Epithelial cell of prostate (primary cell): ENCODE data around the gene PCK2.

Experiments used
- DNase-seq: peaks from one replicate; pipeline ENCODE4 v3.0.0-alpha.2; 2011; ENCODE audit warnings: low read depth, low spot score
- H3K27ac ChIP-seq: fragments of 450-650 bp; 2 replicates; pipeline ENCODE4 v1.5.1; 2017; ENCODE audit warnings: mild to moderate bottlenecking

PCK2 gene

DNA sequence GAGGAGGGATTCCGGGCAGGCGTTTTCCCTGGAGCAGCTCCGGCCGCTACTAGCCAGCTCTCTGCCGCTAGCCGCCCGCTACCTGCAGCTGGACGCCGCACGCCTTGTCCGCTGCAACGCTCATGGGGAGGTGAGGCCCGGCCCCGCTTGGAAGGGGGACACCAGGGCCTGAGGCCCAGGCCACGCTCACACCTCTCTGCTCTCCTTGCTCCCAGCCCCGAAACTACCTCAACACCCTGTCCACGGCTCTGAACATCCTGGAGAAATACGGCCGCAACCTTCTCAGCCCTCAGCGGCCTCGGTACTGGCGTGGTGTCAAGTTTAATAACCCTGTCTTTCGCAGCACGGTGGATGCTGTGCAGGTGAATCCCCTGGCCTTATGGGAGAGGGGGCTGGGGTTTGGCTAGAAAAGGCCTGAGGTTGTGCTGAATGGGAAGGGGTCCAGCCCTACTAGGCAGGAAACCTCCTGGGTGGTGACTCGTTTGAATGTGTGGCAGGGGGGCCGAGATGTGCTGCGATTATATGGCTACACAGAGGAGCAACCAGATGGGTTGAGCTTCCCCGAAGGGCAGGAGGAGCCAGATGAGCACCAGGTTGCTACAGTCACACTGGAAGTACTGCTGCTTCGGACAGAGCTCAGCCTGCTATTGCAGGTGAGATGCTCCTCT lies 53.8 kb downstream of the PCK2 start:
- no peak for DNase-seq
- H3K27ac ChIP-seq: peak overlapping the region; percentile 89

DNA sequence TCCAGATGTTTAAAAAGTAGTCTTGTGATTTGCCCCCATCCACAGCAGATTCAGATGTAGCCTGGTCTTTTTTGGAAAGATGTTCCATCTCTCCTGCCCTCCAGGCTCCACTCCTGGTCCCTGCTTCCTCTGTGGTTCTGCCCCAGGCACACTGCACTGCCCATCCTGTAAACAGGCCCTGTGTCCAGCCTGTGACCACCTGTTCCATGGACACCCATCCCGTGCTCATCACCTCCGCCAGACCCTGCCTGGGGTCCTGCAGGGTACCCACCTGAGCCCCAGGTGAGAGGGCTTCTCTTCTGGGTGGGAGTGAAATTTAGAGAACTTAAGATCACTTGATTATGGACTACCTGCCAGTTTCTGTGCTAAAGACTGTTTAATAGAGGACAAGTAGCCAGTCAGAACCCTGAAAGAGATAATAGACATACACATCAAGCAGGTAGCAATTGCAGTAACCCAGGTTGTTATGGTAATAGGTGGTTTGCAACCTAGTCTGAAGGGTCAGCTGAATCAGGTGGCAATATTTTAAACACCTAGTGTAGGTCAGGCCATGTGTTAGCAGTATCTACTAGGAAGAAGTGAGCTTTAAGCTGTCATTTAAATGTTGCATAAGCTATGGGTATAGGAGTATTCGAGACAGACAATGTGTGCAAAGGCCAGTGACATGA lies 55.3 kb downstream of the PCK2 start:
- DNase-seq: no peak
- H3K27ac ChIP-seq: no peak overlapping the region

DNA sequence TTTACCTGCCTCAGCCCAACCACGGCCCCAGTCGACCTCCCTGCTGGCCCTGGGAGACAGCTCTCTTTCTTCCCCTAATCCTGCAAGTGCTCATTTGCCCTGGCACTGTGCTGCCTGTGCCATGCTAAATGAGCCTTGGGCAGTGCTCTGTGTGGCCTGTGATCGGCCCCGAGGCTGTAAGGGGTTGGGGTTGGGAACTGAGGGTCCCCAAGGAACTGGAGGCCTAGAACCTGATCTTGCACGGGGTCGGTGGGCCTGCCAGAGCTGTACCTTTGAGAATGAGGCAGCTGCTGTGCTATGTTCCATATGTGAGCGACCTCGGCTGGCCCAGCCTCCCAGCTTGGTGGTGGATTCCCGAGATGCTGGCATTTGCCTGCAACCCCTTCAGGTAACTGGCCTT lies 56.0 kb downstream of the PCK2 start:
- H3K27ac ChIP-seq: no peak overlapping the region

DNA sequence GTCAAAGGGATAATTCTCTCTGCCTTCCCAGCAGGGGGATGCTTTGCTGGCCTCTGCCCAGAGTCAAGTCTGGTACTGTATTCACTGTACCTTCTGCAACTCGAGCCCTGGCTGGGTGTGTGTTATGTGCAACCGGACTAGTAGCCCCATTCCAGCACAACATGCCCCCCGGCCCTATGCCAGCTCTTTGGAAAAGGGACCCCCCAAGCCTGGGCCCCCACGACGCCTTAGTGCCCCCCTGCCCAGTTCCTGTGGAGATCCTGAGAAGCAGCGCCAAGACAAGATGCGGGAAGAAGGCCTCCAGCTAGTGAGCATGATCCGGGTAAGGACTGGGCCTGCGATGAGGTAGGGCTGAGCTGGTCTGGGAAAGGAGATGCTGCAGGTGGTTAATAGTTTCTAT lies 56.5 kb downstream of the PCK2 start:
- DNase-seq: no peak
- no peak overlapping the region for H3K27ac ChIP-seq

More for the DNA sequence above, 56.0 kb downstream of the PCK2 start:
- no peak for DNase-seq

DNA sequence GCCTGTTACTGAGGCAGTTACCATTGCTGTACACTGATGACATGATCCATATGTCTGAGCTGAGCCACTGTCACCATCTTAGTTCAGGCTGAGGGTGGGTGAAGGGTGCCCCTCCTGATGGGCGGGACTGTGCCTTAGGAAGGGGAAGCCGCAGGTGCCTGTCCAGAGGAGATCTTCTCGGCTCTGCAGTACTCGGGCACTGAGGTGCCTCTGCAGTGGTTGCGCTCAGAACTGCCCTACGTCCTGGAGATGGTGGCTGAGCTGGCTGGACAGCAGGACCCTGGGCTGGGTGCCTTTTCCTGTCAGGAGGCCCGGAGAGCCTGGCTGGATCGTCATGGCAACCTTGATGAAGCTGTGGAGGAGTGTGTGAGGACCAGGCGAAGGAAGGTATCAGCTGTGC lies 56.9 kb downstream of the PCK2 start:
- no peak overlapping the region for H3K27ac ChIP-seq
- no peak for DNase-seq

DNA sequence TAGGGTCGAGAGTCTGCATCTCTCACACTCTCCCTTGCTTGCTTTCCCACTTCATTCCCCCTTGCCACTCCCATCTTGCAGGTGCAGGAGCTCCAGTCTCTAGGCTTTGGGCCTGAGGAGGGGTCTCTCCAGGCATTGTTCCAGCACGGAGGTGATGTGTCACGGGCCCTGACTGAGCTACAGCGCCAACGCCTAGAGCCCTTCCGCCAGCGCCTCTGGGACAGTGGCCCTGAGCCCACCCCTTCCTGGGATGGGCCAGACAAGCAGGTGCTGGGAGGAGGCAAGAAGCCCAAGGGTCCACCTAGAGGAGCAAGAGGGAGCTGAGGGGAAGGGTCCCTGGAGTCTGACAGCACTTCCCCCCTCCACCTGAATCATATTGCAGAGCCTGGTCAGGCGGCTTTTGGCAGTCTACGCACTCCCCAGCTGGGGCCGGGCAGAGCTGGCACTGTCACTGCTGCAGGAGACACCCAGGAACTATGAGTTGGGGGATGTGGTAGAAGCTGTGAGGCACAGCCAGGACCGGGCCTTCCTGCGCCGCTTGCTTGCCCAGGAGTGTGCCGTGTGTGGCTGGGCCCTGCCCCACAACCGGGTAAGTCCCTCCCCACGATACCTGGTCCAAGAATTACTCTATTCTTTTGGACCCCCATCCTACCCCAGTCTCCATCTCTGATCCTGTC lies 57.4 kb downstream of the PCK2 start:
- no peak overlapping the region for H3K27ac ChIP-seq
- DNase-seq: no peak
